Measurements from ENCODE around the gene CIB4.

CIB4 gene

GRCh38 chr2:26610504-26611335 lies 30.4 kb downstream of the CIB4 start:
- Histone ChIP-seq H3K27ac (ENCODE audit: low read depth, low read length) (no peak overlapping the region), H3K9me3 (ENCODE audit: control insufficient read depth in 5 of 5, low read length in 5 of 5) (no peaks in the 10 kb centered on the region), H3K4me1 (ENCODE audit: control insufficient read depth in 5 of 5, insufficient read depth in 5 of 5, low read length in 5 of 5) (peaks cover 2 to 33% (median 26%) of the 10 kb centered on the region in 5 donors), H3K9ac (ENCODE audit: low read length in 5 of 5) (no peak overlapping the region), H3K4me3 (ENCODE audit: low read depth in 1 of 5, low read length in 5 of 5) (no peak overlapping the region), H3K27me3 (ENCODE audit: control insufficient read depth in 5 of 5, insufficient read depth in 4 of 5, low read length in 5 of 5) (peaks cover 0 to 16% (median 6%) of the 10 kb centered on the region in 5 donors), H3K36me3 (ENCODE audit: control insufficient read depth in 5 of 5, insufficient read depth in 5 of 5, low read length in 5 of 5) (no peaks in the 10 kb centered on the region)

GRCh38 chr2:26609839-26610277 lies 31.3 kb downstream of the CIB4 start:
- Histone ChIP-seq H3K27ac (ENCODE audit: low read depth, low read length) (no peak overlapping the region), H3K9ac (ENCODE audit: low read length in 5 of 5) (no peak overlapping the region), H3K4me3 (ENCODE audit: low read depth in 1 of 5, low read length in 5 of 5) (no peak overlapping the region), H3K4me1 (ENCODE audit: control insufficient read depth in 5 of 5, insufficient read depth in 5 of 5, low read length in 5 of 5) (peaks cover 2 to 33% (median 23%) of the 10 kb centered on the region in 5 donors), H3K27me3 (ENCODE audit: control insufficient read depth in 5 of 5, insufficient read depth in 4 of 5, low read length in 5 of 5) (peaks cover 0 to 9% (median 4%) of the 10 kb centered on the region in 5 donors), H3K36me3 (ENCODE audit: control insufficient read depth in 5 of 5, insufficient read depth in 5 of 5, low read length in 5 of 5) (no peaks in the 10 kb centered on the region), H3K9me3 (ENCODE audit: control insufficient read depth in 5 of 5, low read length in 5 of 5) (no peaks in the 10 kb centered on the region)

GRCh38 chr2:26609205-26609631 lies 31.9 kb downstream of the CIB4 start:
- Histone ChIP-seq H3K9me3 (ENCODE audit: control insufficient read depth in 5 of 5, low read length in 5 of 5) (no peaks in the 10 kb centered on the region), H3K27ac (ENCODE audit: low read depth, low read length) (no peak overlapping the region), H3K36me3 (ENCODE audit: control insufficient read depth in 5 of 5, insufficient read depth in 5 of 5, low read length in 5 of 5) (no peaks in the 10 kb centered on the region), H3K9ac (ENCODE audit: low read length in 5 of 5) (no peak overlapping the region), H3K4me1 (ENCODE audit: control insufficient read depth in 5 of 5, insufficient read depth in 5 of 5, low read length in 5 of 5) (peaks cover 2 to 26% (median 17%) of the 10 kb centered on the region in 5 donors), H3K27me3 (ENCODE audit: control insufficient read depth in 5 of 5, insufficient read depth in 4 of 5, low read length in 5 of 5) (peaks cover 0 to 6% (median 0%) of the 10 kb centered on the region in 5 donors), H3K4me3 (ENCODE audit: low read depth in 1 of 5, low read length in 5 of 5) (no peak overlapping the region)

GRCh38 chr2:26608557-26608956 lies 32.6 kb downstream of the CIB4 start:
- peaks cover 0 to 6% (median 0%) of the 10 kb centered on the region in 5 donors for H3K27me3 ChIP-seq (ENCODE audit: control insufficient read depth in 5 of 5, insufficient read depth in 4 of 5, low read length in 5 of 5)
- H3K27ac ChIP-seq (ENCODE audit: low read depth, low read length), result no peak overlapping the region

DNA sequence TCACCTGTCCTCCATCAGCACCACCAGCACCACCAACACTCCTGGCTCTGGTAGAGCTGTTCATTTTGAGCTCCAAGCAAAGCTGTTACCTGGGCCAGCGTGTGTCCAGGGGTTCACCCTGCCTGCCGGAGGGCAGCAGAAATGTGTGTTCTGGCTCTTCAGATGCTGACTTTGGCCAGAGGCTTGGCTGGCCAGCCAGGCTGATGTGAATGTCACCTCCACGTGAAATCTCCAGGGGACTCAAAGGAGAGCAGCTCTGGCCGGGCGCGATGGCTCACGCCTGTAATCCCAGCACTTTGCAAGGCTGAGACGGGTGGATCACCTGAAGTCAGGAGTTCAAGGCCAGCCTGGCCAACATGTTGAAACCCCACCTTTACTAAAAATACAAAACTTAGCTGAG lies 33.5 kb downstream of the CIB4 start:
- H3K4me1 ChIP-seq (ENCODE audit: control insufficient read depth in 5 of 5, insufficient read depth in 5 of 5, low read length in 5 of 5), result peaks cover 2 to 11% (median 2%) of the 10 kb centered on the region in 5 donors
- no peak overlapping the region for H3K27ac ChIP-seq (ENCODE audit: low read depth, low read length)
- H3K9ac ChIP-seq (ENCODE audit: low read length in 5 of 5), result no peak overlapping the region
- H3K27me3 ChIP-seq (ENCODE audit: control insufficient read depth in 5 of 5, insufficient read depth in 4 of 5, low read length in 5 of 5), result peaks cover 0 to 6% (median 0%) of the 10 kb centered on the region in 5 donors
- no peaks in the 10 kb centered on the region for H3K9me3 ChIP-seq (ENCODE audit: control insufficient read depth in 5 of 5, low read length in 5 of 5)
- H3K4me3 ChIP-seq (ENCODE audit: low read depth in 1 of 5, low read length in 5 of 5), result no peak overlapping the region
- H3K36me3 ChIP-seq (ENCODE audit: control insufficient read depth in 5 of 5, insufficient read depth in 5 of 5, low read length in 5 of 5), result no peaks in the 10 kb centered on the region

More at GRCh38 chr2:26608557-26608956, 32.6 kb downstream of the CIB4 start:
- H3K36me3 ChIP-seq (ENCODE audit: control insufficient read depth in 5 of 5, insufficient read depth in 5 of 5, low read length in 5 of 5), result no peaks in the 10 kb centered on the region
- peaks cover 2 to 20% (median 10%) of the 10 kb centered on the region in 5 donors for H3K4me1 ChIP-seq (ENCODE audit: control insufficient read depth in 5 of 5, insufficient read depth in 5 of 5, low read length in 5 of 5)
- H3K9ac ChIP-seq (ENCODE audit: low read length in 5 of 5), result no peak overlapping the region
- no peak overlapping the region for H3K4me3 ChIP-seq (ENCODE audit: low read depth in 1 of 5, low read length in 5 of 5)
- no peaks in the 10 kb centered on the region for H3K9me3 ChIP-seq (ENCODE audit: control insufficient read depth in 5 of 5, low read length in 5 of 5)

GRCh38 chr2:26606847-26607190 lies 34.3 kb downstream of the CIB4 start:
- Histone ChIP-seq H3K36me3 (ENCODE audit: control insufficient read depth in 5 of 5, insufficient read depth in 5 of 5, low read length in 5 of 5) (no peaks in the 10 kb centered on the region), H3K9me3 (ENCODE audit: control insufficient read depth in 5 of 5, low read length in 5 of 5) (no peaks in the 10 kb centered on the region), H3K9ac (ENCODE audit: low read length in 5 of 5) (no peak overlapping the region), H3K27me3 (ENCODE audit: control insufficient read depth in 5 of 5, insufficient read depth in 4 of 5, low read length in 5 of 5) (peaks cover 0 to 6% (median 0%) of the 10 kb centered on the region in 5 donors), H3K4me1 (ENCODE audit: control insufficient read depth in 5 of 5, insufficient read depth in 5 of 5, low read length in 5 of 5) (peaks cover 0 to 3% (median 0%) of the 10 kb centered on the region in 5 donors), H3K4me3 (ENCODE audit: low read depth in 1 of 5, low read length in 5 of 5) (no peak overlapping the region), H3K27ac (ENCODE audit: low read depth, low read length) (no peak overlapping the region)

DNA sequence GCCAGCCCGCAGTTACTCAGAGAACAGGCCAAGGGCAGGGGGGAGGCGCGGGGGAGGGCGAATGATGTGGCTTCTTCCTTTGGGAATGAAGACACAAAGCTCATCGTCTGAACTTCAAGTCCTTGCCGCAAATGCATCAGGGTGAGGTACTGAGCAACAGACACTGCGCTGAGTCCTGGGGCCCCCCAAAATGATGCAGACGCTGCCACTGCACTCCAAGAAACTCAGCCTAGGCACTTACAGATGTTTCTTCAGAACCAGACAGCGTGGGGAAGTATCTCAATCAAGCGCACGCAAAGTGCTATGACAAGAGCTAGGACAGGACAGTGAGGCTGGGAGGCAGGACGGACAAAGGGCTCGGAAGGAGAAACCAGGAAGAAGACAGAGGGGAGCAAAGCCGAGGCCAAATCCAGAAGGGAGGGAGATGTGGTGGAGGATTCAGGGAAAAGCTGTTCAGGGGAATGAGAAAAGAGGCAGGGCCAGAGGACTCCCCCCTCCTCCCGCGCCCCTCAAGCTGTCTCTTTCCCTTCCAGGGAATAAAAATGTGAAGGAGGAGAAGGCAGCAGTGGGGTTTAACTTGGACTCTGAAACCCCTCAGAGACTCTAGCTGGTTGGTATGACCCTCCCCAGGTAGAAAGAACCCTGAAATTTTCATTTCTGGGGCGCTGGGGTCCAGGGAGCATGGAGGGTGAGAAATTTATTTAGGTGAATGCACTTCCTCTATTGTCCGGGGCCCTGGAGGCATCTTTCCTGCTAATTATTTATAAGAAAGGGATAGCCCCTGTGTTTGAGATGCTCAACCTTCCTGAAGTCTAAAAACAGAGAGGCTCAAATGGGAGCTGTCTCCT lies 34.9 kb downstream of the CIB4 start:
- no peak overlapping the region for H3K27ac ChIP-seq (ENCODE audit: low read depth, low read length)
- no peak overlapping the region for H3K4me3 ChIP-seq (ENCODE audit: low read depth in 1 of 5, low read length in 5 of 5)
- no peak overlapping the region for H3K9ac ChIP-seq (ENCODE audit: low read length in 5 of 5)
- peaks cover 0 to 6% (median 0%) of the 10 kb centered on the region in 5 donors for H3K27me3 ChIP-seq (ENCODE audit: control insufficient read depth in 5 of 5, insufficient read depth in 4 of 5, low read length in 5 of 5)
- no peaks in the 10 kb centered on the region for H3K9me3 ChIP-seq (ENCODE audit: control insufficient read depth in 5 of 5, low read length in 5 of 5)
- H3K36me3 ChIP-seq (ENCODE audit: control insufficient read depth in 5 of 5, insufficient read depth in 5 of 5, low read length in 5 of 5), result no peaks in the 10 kb centered on the region
- peaks cover 0 to 3% (median 0%) of the 10 kb centered on the region in 5 donors for H3K4me1 ChIP-seq (ENCODE audit: control insufficient read depth in 5 of 5, insufficient read depth in 5 of 5, low read length in 5 of 5)

DNA sequence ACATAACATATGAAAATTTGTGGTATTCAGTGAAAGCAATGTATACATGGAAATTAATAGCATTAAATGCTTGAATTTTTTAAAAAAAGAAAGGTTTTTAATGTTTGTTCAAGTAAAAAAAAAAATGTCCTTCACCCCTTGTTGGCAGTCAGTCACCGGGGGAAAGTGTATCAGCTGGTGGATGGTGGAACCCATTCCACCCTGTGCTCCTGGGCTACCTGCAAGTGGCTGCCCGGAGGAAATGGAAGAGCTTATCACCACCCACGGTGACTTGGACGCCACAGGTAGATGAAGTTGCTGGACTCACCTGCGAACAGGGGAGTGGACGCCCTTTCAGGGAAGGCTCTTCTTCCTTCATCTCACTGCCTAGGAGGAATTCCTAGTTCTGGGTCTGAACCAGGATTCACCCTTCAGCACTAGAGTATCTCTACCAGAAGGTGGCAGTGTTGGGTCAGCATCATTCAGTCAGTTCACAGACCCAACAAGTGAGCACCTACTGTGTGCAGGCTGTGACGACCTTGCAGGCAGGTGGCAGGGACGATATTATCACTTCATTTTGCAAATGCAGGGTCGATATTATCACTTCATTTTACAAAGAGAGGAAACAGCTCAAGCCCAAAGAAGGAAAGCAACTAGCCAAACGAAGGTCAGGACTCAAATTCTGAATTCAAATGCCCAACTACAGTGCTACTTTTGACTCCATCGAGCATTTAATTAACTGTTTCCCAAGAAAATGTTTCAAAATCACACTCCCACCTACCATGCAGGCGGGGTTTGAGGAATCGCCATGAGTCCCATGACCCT lies 35.8 kb downstream of the CIB4 start:
- Histone ChIP-seq H3K4me1 (ENCODE audit: control insufficient read depth in 5 of 5, insufficient read depth in 5 of 5, low read length in 5 of 5) (peaks cover 0 to 3% (median 0%) of the 10 kb centered on the region in 5 donors), H3K27me3 (ENCODE audit: control insufficient read depth in 5 of 5, insufficient read depth in 4 of 5, low read length in 5 of 5) (peaks cover 0 to 7% (median 0%) of the 10 kb centered on the region in 5 donors), H3K36me3 (ENCODE audit: control insufficient read depth in 5 of 5, insufficient read depth in 5 of 5, low read length in 5 of 5) (no peaks in the 10 kb centered on the region), H3K9ac (ENCODE audit: low read length in 5 of 5) (no peak overlapping the region), H3K9me3 (ENCODE audit: control insufficient read depth in 5 of 5, low read length in 5 of 5) (no peaks in the 10 kb centered on the region), H3K27ac (ENCODE audit: low read depth, low read length) (no peak overlapping the region), H3K4me3 (ENCODE audit: low read depth in 1 of 5, low read length in 5 of 5) (no peak overlapping the region)

DNA sequence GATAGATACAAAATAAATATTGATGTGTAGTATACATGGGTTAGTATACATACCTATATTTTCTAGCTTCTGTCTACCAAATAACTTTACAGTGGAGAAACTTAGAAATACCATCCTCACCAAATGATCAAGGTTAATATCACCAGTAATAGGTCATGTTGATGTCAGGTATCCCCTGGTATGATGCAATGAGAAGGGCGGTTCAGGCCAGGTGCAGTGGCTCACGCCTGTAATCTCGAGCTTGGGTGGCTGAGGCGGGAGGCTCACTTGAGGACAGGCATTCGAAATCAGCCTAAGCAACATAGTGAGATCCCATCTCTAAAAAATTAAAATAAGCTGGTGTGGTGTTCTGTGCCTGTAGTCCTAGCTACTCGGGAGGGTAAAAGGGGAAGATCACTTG lies 38.6 kb downstream of the CIB4 start:
- H3K27ac ChIP-seq (ENCODE audit: low read depth, low read length), result no peak overlapping the region
- H3K36me3 ChIP-seq (ENCODE audit: control insufficient read depth in 5 of 5, insufficient read depth in 5 of 5, low read length in 5 of 5), result no peaks in the 10 kb centered on the region
- H3K4me3 ChIP-seq (ENCODE audit: low read depth in 1 of 5, low read length in 5 of 5), result no peak overlapping the region
- peaks cover 0 to 3% (median 0%) of the 10 kb centered on the region in 5 donors for H3K4me1 ChIP-seq (ENCODE audit: control insufficient read depth in 5 of 5, insufficient read depth in 5 of 5, low read length in 5 of 5)
- no peak overlapping the region for H3K9ac ChIP-seq (ENCODE audit: low read length in 5 of 5)
- H3K9me3 ChIP-seq (ENCODE audit: control insufficient read depth in 5 of 5, low read length in 5 of 5), result no peaks in the 10 kb centered on the region
- H3K27me3 ChIP-seq (ENCODE audit: control insufficient read depth in 5 of 5, insufficient read depth in 4 of 5, low read length in 5 of 5), result peaks cover 3 to 14% (median 5%) of the 10 kb centered on the region in 5 donors
